ENCODE results near the gene PRDM16. TPM values are rescaled to one million over a fixed set of nuclear protein-coding genes. Genes with fewer than 3 reads are reported as not detected.

PRDM16 gene
- total and polyA plus RNA-seq, 2 of the 8 experiments (the other 6 are each of a cell fraction or from before 2014, with no cell fraction given): 0.39 to 0.43 TPM

- TF ChIP-seq CHD7 (IDR thresholded peaks at IDR 0.05; ENCODE audit: insufficient replicate concordance, low read length) (no peak), MAFK (IDR thresholded peaks at IDR 0.05; ENCODE audit: low read depth, low read length) (no peak), TEAD4 (IDR thresholded peaks at IDR 0.05; ENCODE audit: low read depth, low read length) (no peak), ATF2 (IDR thresholded peaks at IDR 0.05; ENCODE audit: low read length) (no peak), KDM4A (IDR thresholded peaks at IDR 0.05; ENCODE audit: low read depth, low read length, severe bottlenecking) (no peak), RBBP5 (IDR thresholded peaks at IDR 0.05; ENCODE audit: borderline replicate concordance, low read depth, low read length) (no peak), TAF7 (optimal IDR thresholded peaks at IDR 0.05; ENCODE audit: borderline replicate concordance, low read depth, low read length) (no peak), RNF2 (IDR thresholded peaks at IDR 0.05; ENCODE audit: borderline replicate concordance, low read depth, low read length, missing control alignments, poor library complexity, severe bottlenecking) (no peak), CHD2 (IDR thresholded peaks at IDR 0.05; ENCODE audit: low read length) (no peak)
Measured at GRCh38 chr1:3290915-3291314, 221.9 kb downstream of the PRDM16 start (continued).

Data from H1 (cell line).